Activated CD8-positive, alpha-beta memory T cell treated with anti-CD3 and anti-CD28 coated beads for 48 hours (primary cell): ENCODE results near the gene IFNA8.
"Not testable (repeated sequence)": the region's sequence is repeated elsewhere in the genome, so short reads cannot be mapped to it uniquely, and the experiment has no call there.

ENCODE experiments used
- DNase-seq, 3 experiments: peaks; one replicate each; pipeline ENCODE4 v3.0.0-alpha.2; 2020; ENCODE audit warnings: low read depth in 2 of 3, low spot score in 2 of 3

IFNA8 gene

DNA sequence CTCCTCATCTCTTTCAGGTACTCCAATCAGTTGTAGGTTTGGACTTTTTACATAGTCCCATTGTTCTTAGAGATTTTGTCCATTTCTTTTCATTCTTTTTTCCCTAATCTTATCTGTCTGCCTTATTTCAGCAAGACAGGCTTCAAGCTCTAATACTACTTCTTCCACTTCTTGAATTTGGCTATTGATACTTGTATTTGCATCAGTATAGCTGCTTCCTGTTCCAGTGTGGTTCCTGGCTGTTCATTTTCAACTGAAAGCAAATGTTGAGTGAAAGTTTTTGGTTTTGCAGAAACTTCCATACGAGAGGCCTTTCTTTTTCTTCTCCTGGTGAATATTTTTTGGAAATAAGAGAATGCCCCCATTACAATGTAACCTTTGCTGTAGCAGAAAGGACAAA, 19.3 kb downstream of the IFNA8 start:
- DNase-seq: no peak

DNA sequence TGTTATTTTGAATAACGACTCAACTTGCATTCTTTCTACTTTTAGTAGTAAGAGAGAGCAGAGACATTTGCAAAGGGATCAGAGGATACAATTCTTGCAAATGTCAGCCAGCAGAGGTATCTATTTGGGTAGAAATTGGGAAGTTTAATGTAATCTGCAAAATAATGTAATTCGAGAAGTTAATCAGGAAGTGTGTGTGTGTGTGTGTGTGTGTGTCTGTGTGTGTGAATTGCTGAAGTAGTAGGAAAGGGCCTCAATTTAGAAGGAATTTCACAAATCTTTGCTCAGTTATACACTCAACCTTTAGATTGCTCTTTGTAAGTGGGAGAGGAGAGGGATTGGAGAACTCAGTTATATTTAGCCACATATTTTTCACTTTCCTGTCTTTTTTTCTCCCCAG, 20.3 kb downstream of the IFNA8 start:
- no peak for DNase-seq

DNA sequence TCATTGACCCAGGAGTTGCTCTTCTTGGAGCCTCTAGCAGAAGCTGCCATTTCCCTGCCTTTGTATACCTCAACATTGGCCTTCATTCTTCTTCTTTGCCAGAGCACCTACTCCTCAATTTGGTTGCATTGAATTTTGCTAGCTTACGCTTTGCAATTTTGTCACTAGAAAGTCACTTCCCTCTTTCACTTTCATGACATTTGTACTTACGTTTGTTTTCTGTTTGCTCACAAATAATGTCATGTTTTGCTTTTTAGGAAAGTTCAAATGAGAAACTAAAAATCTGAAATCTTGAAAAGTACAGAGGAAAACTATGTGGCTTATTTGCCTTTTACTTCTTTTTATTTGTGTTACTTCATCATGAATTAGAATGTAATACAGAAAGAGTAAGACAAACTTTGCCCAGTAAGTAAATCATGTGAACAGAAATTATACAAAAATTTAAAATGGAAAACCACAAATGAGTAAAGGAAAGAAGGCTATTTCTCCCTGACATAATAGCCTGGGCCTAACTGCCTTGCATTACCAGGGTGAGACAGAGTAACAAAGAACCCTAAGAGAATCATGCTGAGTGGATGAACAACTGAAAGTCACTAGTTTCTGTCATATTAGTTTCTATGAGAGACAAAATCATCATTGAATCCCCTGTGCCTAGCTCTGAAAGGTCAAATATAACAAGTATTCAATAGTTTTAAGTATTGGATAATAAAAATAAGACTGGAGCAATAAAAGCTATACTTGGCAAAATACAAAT, 23.9 kb downstream of the IFNA8 start:
- no peak for DNase-seq

DNA sequence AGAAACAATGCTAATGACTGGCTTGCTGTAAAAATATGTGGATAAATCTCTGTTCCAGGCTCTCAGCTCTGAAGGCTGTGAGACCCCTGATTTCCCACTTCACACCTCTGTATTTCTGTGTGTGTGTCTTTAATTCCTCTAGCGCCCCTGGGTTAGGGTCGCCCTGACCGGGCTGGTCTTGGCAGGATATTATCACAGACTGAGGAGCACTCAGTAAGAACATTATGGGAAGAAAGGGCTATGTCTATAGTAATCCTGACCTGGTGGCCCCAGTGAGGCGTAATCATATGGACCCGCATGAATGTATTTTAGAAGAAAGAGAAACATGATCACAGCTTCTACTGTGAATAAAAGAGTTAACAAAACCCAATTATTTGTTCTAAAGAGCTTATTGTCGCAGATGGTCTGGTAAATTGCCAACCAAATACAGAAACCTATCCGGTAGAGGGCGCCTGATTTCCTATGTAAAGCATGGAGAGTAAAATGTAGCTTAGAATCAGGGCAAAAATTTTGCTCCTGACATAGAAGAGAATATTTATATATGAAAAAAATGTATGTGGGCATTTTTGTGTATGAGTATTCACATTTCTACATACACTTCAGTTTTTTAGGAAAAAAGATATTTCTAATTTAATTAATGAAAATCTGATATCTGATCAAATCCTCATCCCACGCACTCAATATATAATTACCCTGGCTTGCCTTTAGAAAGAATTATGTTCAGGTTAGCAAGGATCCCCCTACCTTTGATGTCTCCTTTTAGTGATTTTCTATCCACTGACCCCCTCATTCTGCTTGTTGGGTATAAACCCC, 25.5 kb downstream of the IFNA8 start:
- DNase-seq: no peak

DNA sequence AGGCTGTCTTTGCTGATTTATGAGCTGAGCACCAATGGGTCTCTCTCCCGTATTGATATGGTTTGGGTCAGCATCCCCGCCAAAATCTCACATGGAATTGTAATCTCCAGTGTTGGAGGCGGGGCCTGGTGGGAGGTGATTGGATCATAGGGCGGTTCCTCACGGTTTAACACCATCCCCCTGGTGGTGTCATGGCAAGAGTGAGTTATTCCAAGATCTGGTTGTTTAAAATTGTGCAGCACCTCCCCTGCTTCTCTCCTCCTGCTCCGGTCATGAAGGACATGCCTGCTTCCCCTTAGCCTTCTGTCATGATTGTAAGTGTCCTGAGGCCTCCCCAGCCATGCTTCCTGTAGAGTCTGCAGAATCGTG, 26.1 kb downstream of the IFNA8 start:
- DNase-seq: not testable (repeated sequence)

DNA sequence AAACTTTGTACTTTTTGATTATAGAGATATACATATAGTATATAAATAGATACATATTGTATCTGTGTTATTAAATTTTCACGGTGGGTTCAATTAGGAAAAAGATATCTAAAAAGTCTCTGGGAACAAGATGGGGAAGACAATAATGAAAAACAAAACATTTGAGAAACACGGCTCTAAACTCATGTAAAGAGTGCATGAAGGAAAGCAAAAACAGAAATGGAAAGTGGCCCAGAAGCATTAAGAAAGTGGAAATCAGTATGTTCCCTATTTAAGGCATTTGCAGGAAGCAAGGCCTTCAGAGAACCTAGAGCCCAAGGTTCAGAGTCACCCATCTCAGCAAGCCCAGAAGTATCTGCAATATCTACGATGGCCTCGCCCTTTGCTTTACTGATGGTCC, 31.2 kb downstream of the IFNA8 start, which contains the start of gene IFNA1:
Gene IFNA1 (plus strand): TSS at position 301 of the 400 bp plus-strand sequence. CDS start 69 bp downstream, at position 370.
- DNase-seq: no peak

DNA sequence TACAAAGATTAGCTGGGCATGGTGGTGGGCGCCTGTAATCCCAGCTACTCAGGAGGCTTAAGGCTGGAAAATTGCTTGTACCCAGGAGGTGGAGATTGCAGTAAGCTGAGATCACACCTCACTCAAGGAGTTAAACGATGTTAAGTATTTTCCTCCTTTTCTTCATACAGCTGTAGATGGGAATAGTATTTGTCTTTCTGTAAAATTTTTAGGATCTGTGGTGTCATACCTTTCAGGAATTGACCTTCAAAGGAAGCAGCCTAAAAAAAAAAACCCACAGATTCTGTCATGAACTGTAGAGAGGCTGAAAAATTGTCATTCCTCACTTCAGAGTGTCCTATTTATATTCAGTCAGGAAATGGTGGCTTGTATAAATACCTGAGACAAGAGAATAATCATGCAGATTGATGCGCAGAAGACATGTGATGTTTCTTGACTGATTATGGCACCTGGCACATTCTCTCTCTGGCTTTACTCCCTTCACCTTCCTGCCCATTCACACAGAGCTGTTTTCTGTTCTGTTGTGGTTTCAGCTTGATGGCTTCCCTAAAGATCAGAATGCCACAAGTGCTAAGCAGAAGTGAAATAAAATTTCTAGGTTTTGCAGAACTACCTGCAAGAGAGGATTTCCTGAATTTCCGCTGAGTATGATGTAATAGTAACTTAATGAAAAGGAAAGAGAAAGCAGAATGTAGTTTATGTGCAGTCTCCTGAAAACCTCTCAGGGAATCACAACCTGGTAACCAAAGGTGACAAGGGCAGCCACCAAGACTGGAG, 35.1 kb downstream of the IFNA8 start:
- no peak for DNase-seq

DNA sequence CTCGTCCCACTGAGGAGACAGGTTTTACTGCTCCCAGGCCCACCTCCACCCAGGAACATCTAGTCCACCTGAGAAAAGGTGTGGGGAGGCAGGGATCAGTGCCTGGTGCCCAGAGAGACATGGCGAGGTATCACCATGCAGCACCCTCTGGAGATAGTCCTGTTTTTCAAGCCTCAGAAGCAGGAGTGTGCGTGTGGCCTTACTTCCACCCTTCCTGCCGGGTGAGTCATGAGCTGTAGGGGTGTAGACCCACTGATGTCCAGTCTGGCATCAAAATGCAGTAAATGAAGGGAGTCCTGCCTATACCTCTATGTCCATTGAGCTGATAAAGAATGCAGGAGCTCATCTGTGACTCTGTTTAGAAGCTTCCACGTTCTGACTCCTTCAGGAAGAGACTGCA, 40.4 kb downstream of the IFNA8 start:
- not testable (repeated sequence) for DNase-seq

DNA sequence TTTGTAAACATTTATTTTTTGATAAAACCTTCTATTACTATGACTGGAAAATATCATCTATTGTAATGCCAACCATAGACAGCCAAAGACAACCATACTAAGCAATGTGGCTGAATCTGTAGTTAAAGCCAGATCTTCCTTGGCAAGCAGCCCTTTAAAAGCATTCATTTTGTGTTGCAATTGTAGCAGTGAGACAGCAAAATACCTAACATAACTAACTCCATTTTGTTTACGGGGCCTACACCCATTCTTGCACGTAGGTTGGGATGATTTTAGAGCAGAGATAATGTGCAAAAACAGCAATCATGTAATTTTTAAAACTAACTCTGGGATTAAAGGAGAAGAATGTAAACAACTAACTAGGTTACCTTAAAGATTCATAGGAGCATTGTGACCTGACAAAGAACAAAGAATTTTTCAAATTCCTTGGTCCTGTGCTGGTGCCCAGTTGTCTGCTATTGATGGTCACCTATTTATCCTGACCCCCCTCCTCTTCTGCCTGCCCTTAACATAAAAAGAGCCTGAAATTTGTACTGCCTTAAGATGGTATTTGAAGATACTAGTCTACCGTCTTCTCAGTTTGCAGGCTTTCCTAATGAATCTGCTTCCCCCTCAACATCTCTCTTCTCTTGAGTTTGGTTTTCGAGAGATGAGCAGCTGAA, 41.9 kb downstream of the IFNA8 start:
- DNase-seq: no peak

DNA sequence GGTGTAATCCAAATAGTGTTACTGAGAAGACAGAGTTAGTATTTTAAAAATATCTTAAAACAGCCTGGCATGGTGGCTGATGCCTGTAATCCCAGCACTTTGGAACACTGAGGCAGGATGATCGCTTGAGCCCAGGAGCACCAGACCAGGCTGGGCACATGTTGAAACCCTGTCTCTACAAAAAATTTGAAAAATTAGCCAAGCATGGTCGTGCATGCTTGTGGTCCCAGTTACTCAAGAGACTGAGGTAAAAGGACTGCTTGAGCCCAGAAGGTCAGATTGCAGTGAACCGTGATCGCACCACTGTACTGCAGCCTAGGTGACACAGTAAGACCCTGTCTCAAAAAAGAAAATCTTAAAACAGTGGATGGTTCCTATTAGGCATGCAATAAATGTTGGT, 43.8 kb downstream of the IFNA8 start:
- no peak for DNase-seq

DNA sequence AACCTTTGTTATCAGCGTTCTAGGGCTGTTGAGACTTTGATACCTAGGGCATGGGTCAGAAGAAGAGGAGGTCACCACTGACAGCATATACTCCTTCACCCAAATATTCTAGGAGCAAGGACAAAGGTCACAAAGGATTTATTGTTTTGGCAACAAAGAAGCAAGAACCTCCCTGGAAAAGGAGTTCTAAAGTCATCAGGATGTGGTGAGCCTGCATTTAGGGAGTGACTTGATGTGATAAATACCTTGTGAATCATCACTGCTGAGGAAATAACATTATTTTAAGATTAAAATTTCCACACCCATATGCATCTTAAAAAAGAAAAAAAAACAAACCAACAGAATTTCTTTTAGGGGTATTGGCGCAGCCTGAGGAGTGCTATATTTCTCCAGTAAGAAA, 45.2 kb downstream of the IFNA8 start:
- DNase-seq: no peak

DNA sequence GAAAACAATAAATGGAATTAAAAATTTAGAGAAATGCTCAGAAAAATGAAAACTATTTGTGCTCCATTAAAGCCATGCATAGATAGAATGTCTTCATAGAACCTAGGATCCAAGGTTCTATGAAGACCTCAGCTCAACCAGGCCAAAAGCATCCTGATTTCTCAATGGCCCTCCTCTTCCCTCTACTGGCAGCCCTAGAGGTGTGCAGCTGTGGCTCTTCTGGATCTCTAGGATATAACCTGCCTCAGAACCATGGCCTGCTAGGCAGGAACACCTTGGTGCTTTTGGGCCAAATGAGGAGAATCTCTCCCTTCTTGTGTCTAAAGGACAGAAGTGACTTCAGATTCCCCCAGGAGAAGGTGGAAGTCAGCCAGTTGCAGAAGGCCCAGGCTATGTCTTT, 46.4 kb downstream of the IFNA8 start:
- DNase-seq: no peak
